D721Med (cell line): Measurements from ENCODE around the gene PRSS36.

Source experiments
- DNase-seq: peaks from one replicate; pipeline ENCODE4 v3.0.0; 2011; ENCODE audit warnings: low spot score; ENCODE audit not compliant: insufficient read length
- FAIRE-seq: peaks from 2 replicates; lab custom pipeline; 2011; peaks lifted over from hg19 to GRCh38; lab: Jason Lieb, UNC
- CTCF ChIP-seq: IDR thresholded peaks from 2 replicates; pipeline ENCODE4 v1.5.1; 2012; ENCODE audit warnings: mild to moderate bottlenecking, control low read depth; ENCODE audit not compliant: insufficient read depth; ENCODE audit errors: missing control alignments

Gene PRSS36

GRCh38 chr16:31089199-31089598, 60.7 kb downstream of the PRSS36 start:
- TF ChIP-seq CTCF = no peak
- DNase-seq (no peak), FAIRE-seq (no peak)
